ENCODE data around the gene RPS6KB2.

DNA sequence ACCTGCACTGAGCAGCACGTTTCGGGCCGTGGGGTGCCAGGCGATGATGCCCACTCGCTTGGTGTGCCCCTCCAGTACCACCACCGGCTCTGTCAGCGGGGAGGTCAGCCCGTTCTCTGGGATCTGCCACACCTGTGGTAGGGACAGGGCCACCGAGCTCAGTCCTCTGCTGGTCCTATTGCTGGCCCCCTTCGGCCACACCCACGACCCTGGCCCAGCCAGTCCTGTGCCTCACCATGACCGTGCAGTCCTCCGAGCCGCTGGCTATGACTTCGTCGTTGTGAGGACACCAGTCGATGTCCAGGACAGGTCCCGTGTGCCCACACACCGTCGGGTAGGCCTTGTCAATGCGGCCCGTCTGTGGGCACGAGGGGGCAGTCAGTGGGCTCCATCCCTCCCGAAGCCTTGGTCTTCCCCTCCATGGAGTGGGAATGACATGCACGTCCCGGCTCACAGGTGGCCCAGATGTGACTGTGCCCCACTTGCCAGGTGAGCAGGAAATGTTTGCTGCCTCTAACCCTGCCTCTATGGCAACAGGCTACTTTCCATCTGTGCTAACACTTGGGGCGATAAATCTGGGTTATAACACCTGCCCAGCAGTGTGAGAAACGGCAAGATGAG, 13.5 kb downstream of the RPS6KB2 start:
- TF ChIP-seq, protein P1, sequence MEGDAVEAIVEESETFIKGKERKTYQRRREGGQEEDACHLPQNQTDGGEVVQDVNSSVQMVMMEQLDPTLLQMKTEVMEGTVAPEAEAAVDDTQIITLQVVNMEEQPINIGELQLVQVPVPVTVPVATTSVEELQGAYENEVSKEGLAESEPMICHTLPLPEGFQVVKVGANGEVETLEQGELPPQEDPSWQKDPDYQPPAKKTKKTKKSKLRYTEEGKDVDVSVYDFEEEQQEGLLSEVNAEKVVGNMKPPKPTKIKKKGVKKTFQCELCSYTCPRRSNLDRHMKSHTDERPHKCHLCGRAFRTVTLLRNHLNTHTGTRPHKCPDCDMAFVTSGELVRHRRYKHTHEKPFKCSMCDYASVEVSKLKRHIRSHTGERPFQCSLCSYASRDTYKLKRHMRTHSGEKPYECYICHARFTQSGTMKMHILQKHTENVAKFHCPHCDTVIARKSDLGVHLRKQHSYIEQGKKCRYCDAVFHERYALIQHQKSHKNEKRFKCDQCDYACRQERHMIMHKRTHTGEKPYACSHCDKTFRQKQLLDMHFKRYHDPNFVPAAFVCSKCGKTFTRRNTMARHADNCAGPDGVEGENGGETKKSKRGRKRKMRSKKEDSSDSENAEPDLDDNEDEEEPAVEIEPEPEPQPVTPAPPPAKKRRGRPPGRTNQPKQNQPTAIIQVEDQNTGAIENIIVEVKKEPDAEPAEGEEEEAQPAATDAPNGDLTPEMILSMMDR (optimal IDR thresholded peaks at IDR 0.05 in 1 of 3, IDR thresholded peaks at IDR 0.05 in 1 of 3, conservative IDR thresholded peaks at IDR 0.05 in 1 of 3; ENCODE audit: extremely low read depth in 1 of 3, insufficient read depth in 2 of 3, low read length in 3 of 3) = no peak
- TF ChIP-seq EZH2 (IDR thresholded peaks at IDR 0.05; ENCODE audit: low read length) = no peak

Measured in keratinocyte (primary cell).